Measurements from ENCODE around the gene HPS6. TPM values are rescaled to one million over a fixed set of nuclear protein-coding genes. Genes with fewer than 3 reads are reported as not detected.

Gene HPS6
- total and polyA plus RNA-seq, 8 donors = 7.0 to 42.4 (median 10.6) TPM

GRCh38 chr10:102113261-102113955 is 48.3 kb downstream of the HPS6 start:
- peak overlapping the region; percentile 62 to 83 (median 76) for H3K4me3 ChIP-seq
- no peaks in the 10 kb centered on the region for H3K27me3 ChIP-seq
- H3K27ac ChIP-seq = peak overlapping the region in 3 of 5 donors; percentile 87 to 99 (median 95)
- DNase-seq = peak in 1 of 2 donors; percentile 28
- intact Hi-C loops (cut with DNase I; ENCODE audit: low total_unique reads) = no loop called here
- TF ChIP-seq POLR2A (IDR thresholded peaks at IDR 0.05) (no peak), CTCF (IDR thresholded peaks at IDR 0.05) (no peak), POLR2AphosphoS5 (IDR thresholded peaks at IDR 0.05) (no peak), EP300 (IDR thresholded peaks at IDR 0.05) (no peak)
- H3K36me3 ChIP-seq = peaks cover 33 to 35% (median 34%) of the 10 kb centered on the region in 4 donors
- peaks cover 55 to 65% (median 60%) of the 10 kb centered on the region in 4 donors for H3K4me1 ChIP-seq
- 33 to 57% (median 35%) methylated on average over 4 to 7 of the region's 7 CpGs for WGBS, 5 donors
- H3K9me3 ChIP-seq = no peaks in the 10 kb centered on the region

- TF ChIP-seq POLR2A (IDR thresholded peaks at IDR 0.05) = no peak
- TF ChIP-seq CTCF (IDR thresholded peaks at IDR 0.05) = no peak
- no peak for TF ChIP-seq POLR2AphosphoS5 (IDR thresholded peaks at IDR 0.05)
- TF ChIP-seq EP300 (IDR thresholded peaks at IDR 0.05) = no peak
- intact Hi-C loops (cut with DNase I; ENCODE audit: low total_unique reads) = no loop called here
These were observed 49.1 kb downstream of the HPS6 start for GRCh38 chr10:102113956-102114857.

GRCh38 chr10:102114861-102115618 is 49.9 kb downstream of the HPS6 start:
- H3K9me3 ChIP-seq = no peaks in the 10 kb centered on the region
- intact Hi-C loops (cut with DNase I; ENCODE audit: low total_unique reads) = no loop called here
- TF ChIP-seq POLR2AphosphoS5 (IDR thresholded peaks at IDR 0.05) (peak; percentile 33 to 87 (median 85)), POLR2A (IDR thresholded peaks at IDR 0.05) (no peak), EP300 (IDR thresholded peaks at IDR 0.05) (no peak), CTCF (IDR thresholded peaks at IDR 0.05) (no peak)
- H3K27me3 ChIP-seq = no peaks in the 10 kb centered on the region
- peak overlapping the region; percentile 62 to 83 (median 76) for H3K4me3 ChIP-seq
- peaks cover 67 to 80% (median 70%) of the 10 kb centered on the region in 4 donors for H3K4me1 ChIP-seq
- DNase-seq = peak; percentile 92 to 96
- H3K36me3 ChIP-seq = peaks cover 17 to 19% (median 18%) of the 10 kb centered on the region in 4 donors
- H3K27ac ChIP-seq = peak overlapping the region; percentile 75 to 99 (median 93)
- 1 to 2% (median 1%) methylated on average over 18 to 23 of the region's 23 CpGs for WGBS, 5 donors

More at GRCh38 chr10:102113956-102114857, 49.1 kb downstream of the HPS6 start:
- peaks cover 63 to 73% (median 68%) of the 10 kb centered on the region in 4 donors for H3K4me1 ChIP-seq
- peak overlapping the region; percentile 62 to 83 (median 76) for H3K4me3 ChIP-seq
- 1 to 3% (median 2%) methylated on average over 14 to 45 of the region's 45 CpGs for WGBS, 5 donors
- H3K27ac ChIP-seq = peak overlapping the region; percentile 28 to 99 (median 93)
- peaks cover 25 to 27% (median 26%) of the 10 kb centered on the region in 4 donors for H3K36me3 ChIP-seq
- peak; percentile 33 to 63 for DNase-seq
- no peaks in the 10 kb centered on the region for H3K27me3 ChIP-seq
- H3K9me3 ChIP-seq = no peaks in the 10 kb centered on the region
